Measurements from ENCODE around the gene SYF2. TPM values are rescaled to one million over a fixed set of nuclear protein-coding genes. Genes with fewer than 3 reads are reported as not detected.

Gene SYF2
- total and polyA plus RNA-seq, 2 of the 4 experiments (the other 2 are of a cell fraction) = 8.6 to 19.5 TPM

DNA sequence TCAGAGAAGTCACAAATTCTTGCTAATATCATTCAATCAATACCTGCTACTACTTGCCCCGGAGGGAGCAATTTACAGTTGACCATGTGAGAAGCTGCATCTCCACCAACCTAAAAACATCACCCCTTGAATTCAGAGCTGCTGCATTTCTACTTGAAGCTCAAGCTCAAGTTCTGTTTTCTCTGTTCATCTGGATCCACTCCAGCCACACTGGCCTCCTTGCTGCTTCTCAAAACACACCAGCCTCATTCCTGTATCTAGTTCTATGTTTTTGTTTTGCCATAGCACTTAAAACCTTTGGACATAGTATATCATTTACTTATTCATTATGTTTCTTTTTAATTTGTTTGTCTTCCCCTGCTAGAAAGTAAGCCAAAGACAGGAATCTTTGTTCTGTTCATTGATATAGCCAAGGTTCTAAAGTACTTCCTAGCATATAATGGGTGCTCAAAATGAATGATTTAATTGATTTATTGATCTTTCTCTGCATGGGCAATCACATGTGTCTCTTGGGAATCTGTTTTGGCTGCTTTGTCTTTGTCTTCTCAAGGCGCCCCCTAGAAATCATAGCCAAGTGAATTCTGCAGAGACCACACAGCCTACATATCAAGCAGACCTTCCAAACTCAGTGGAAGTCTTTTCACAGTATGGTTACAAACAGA is 23.6 kb downstream of the SYF2 start:
- dilution Hi-C loops (cut with HindIII; ENCODE audit: low sequenced_read_pairs, unreplicated experiment) = loop anchor here (25.0 kb wide), 1 partner anchor 546 kb away; no protein-coding TSS in a partner anchor
- Histone ChIP-seq H3K9me3 (ENCODE audit: control insufficient read depth, insufficient read depth, low read length) (no peaks in the 10 kb centered on the region), H2AK9ac (replicated peaks; ENCODE audit: low read depth, low read length, poor library complexity) (no peak overlapping the region), H3K9ac (ENCODE audit: low read depth, low read length) (no peak overlapping the region), H3K36me3 (ENCODE audit: control insufficient read depth, insufficient read depth, low read length) (no peaks in the 10 kb centered on the region), H4K5ac (ENCODE audit: low read depth, low read length) (no peak overlapping the region), H3K14ac (replicated peaks; ENCODE audit: low read depth, low read length) (no peak overlapping the region), H3K4me1 (ENCODE audit: control insufficient read depth, insufficient read depth, low read length) (no peaks in the 10 kb centered on the region), H3K4me3 (ENCODE audit: insufficient read depth, low read depth, low read length) (no peak overlapping the region), H2AK5ac (ENCODE audit: low read depth, low read length) (no peak overlapping the region), H3K27ac (ENCODE audit: insufficient read depth, low read length) (no peak overlapping the region), H2BK120ac (ENCODE audit: low read depth, low read length) (no peak overlapping the region), H3K23ac (ENCODE audit: low read depth, low read length) (no peak overlapping the region), H3K79me1 (ENCODE audit: low read depth in 1 of 2, low read length in 2 of 2) (no peaks in the 10 kb centered on the region), H2BK20ac (ENCODE audit: low read depth, low read length) (no peak overlapping the region), H2AFZ (replicated peaks; ENCODE audit: low read length, poor library complexity) (no peak overlapping the region), H2BK15ac (ENCODE audit: low read depth, low read length) (no peak overlapping the region), H2BK5ac (ENCODE audit: low read depth, low read length, poor library complexity, severe bottlenecking) (no peak overlapping the region), H4K8ac (ENCODE audit: low read depth in 2 of 2, low read length in 2 of 2) (no peak overlapping the region), H3K18ac (ENCODE audit: low read depth, low read length) (no peak overlapping the region), H3K27me3 (ENCODE audit: control insufficient read depth, insufficient read depth, low read length) (peaks cover 41% of the 10 kb centered on the region), H4K20me1 (ENCODE audit: insufficient read depth, low read length) (no peaks in the 10 kb centered on the region), H3K4ac (ENCODE audit: low read depth, low read length) (no peak overlapping the region), H3K9me1 (ENCODE audit: insufficient read depth, low read length) (no peaks in the 10 kb centered on the region), H3K4me2 (ENCODE audit: low read depth, low read length) (no peak overlapping the region), H3K56ac (ENCODE audit: extremely low read depth, insufficient read depth, low read length) (no peak overlapping the region), H4K91ac (ENCODE audit: insufficient read depth, low read depth, low read length) (no peak overlapping the region)
- ATAC-seq (ENCODE audit: low read depth) = no peak
- POLR2A ChIA-PET (ENCODE audit: unreplicated experiment) = no interaction called here
- TF ChIP-seq FOS (IDR thresholded peaks at IDR 0.05; ENCODE audit: low read depth, low read length) (no peak), POLR2A (IDR thresholded peaks at IDR 0.05; ENCODE audit: low read depth, low read length) (no peak), RCOR1 (IDR thresholded peaks at IDR 0.05; ENCODE audit: insufficient replicate concordance, low read length) (no peak), MAZ (IDR thresholded peaks at IDR 0.05; ENCODE audit: borderline replicate concordance, low read depth, low read length) (no peak), CEBPB (IDR thresholded peaks at IDR 0.05; ENCODE audit: low read depth, low read length) (no peak), MXI1 (IDR thresholded peaks at IDR 0.05; ENCODE audit: borderline replicate concordance, low read depth, low read length) (no peak), CHD1 (IDR thresholded peaks at IDR 0.05; ENCODE audit: low read depth, low read length) (no peak), SMC3 (IDR thresholded peaks at IDR 0.05; ENCODE audit: low read depth, low read length) (no peak), RFX5 (IDR thresholded peaks at IDR 0.05; ENCODE audit: low read depth, low read length) (no peak), MAFK (IDR thresholded peaks at IDR 0.05; ENCODE audit: low read depth, low read length) (no peak), BHLHE40 (IDR thresholded peaks at IDR 0.05; ENCODE audit: low read depth, low read length) (no peak), RAD21 (IDR thresholded peaks at IDR 0.05; ENCODE audit: low read length) (no peak), NFE2L2 (IDR thresholded peaks at IDR 0.05; ENCODE audit: low read depth, low read length) (no peak)
- TF ChIP-seq, protein P1, sequence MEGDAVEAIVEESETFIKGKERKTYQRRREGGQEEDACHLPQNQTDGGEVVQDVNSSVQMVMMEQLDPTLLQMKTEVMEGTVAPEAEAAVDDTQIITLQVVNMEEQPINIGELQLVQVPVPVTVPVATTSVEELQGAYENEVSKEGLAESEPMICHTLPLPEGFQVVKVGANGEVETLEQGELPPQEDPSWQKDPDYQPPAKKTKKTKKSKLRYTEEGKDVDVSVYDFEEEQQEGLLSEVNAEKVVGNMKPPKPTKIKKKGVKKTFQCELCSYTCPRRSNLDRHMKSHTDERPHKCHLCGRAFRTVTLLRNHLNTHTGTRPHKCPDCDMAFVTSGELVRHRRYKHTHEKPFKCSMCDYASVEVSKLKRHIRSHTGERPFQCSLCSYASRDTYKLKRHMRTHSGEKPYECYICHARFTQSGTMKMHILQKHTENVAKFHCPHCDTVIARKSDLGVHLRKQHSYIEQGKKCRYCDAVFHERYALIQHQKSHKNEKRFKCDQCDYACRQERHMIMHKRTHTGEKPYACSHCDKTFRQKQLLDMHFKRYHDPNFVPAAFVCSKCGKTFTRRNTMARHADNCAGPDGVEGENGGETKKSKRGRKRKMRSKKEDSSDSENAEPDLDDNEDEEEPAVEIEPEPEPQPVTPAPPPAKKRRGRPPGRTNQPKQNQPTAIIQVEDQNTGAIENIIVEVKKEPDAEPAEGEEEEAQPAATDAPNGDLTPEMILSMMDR (conservative IDR thresholded peaks at IDR 0.05; ENCODE audit: low read depth, low read length) = no peak
- TF ChIP-seq, protein P2, sequence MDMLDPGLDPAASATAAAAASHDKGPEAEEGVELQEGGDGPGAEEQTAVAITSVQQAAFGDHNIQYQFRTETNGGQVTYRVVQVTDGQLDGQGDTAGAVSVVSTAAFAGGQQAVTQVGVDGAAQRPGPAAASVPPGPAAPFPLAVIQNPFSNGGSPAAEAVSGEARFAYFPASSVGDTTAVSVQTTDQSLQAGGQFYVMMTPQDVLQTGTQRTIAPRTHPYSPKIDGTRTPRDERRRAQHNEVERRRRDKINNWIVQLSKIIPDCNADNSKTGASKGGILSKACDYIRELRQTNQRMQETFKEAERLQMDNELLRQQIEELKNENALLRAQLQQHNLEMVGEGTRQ (IDR thresholded peaks at IDR 0.05; ENCODE audit: low read depth, low read length) = no peak
- TF ChIP-seq, protein P3, sequence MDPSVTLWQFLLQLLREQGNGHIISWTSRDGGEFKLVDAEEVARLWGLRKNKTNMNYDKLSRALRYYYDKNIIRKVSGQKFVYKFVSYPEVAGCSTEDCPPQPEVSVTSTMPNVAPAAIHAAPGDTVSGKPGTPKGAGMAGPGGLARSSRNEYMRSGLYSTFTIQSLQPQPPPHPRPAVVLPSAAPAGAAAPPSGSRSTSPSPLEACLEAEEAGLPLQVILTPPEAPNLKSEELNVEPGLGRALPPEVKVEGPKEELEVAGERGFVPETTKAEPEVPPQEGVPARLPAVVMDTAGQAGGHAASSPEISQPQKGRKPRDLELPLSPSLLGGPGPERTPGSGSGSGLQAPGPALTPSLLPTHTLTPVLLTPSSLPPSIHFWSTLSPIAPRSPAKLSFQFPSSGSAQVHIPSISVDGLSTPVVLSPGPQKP (IDR thresholded peaks at IDR 0.05; ENCODE audit: borderline replicate concordance, low read depth, low read length) = no peak
- in situ Hi-C loops (cut with MboI; ENCODE audit: low sequenced_read_pairs) = loop anchor here (10.0 kb wide), 3 partner anchors 274 to 544 kb away; partner anchors contain the start of gene RUNX3
- 80% methylated on average over 1 of the region's 2 CpGs; no CpG with 5 or more reads in 1 of the 2 experiments for whole genome bisulfite sequencing, 2 experiments (ENCODE audit: extremely low coverage in 2 of 2, insufficient read length in 1 of 2)
- CTCF ChIA-PET = no interaction called here
- no peak for DNase-seq
- intact Hi-C loops (cut with micrococcal nuclease) = no loop called here
- no TSS peak for BruUV-seq (replicated peaks)
